Measurements from ENCODE around the gene POLR2L. TPM values are rescaled to one million over a fixed set of nuclear protein-coding genes. Genes with fewer than 3 reads are reported as not detected.
A peak's percentile ranks its signal among the peaks of the same experiment; 100 is the strongest.

The POLR2L gene
- total RNA-seq, 1 donor from 2014 or later: 213 TPM

- TF ChIP-seq CTCF (conservative IDR thresholded peaks at IDR 0.05; ENCODE audit: low read depth, low read length): no peak
- DNase-seq (ENCODE audit: low read depth): no peak
- H3K4me3 ChIP-seq (ENCODE audit: low read depth, low read length): peak overlapping the region; percentile 72
Observed at GRCh38 chr11:833114-833791, 9.1 kb downstream of the POLR2L start.

- no peak for TF ChIP-seq CTCF (conservative IDR thresholded peaks at IDR 0.05; ENCODE audit: low read depth, low read length)
- no peak for DNase-seq (ENCODE audit: low read depth)
- peak within 1 kb of the TSS; percentile 72 for H3K4me3 ChIP-seq (ENCODE audit: low read depth, low read length)
Observed at GRCh38 chr11:832529-833113, 9.7 kb downstream of the POLR2L start, which contains the start of gene CD151. Gene CD151, plus strand, starts transcription at chr11:832952. Its CDS starts 3,118 bp downstream, at chr11:836070.

- DNase-seq (ENCODE audit: low read depth): no peak
- peak overlapping the region; percentile 59 for H3K4me3 ChIP-seq (ENCODE audit: low read depth, low read length)
Observed at GRCh38 chr11:831961-832528, 10.3 kb downstream of the POLR2L start.

GRCh38 chr11:831118-831864 lies 11.0 kb downstream of the POLR2L start:
- peak overlapping the region; percentile 59 for H3K4me3 ChIP-seq (ENCODE audit: low read depth, low read length)
- DNase-seq (ENCODE audit: low read depth): no peak
- no peak for TF ChIP-seq CTCF (conservative IDR thresholded peaks at IDR 0.05; ENCODE audit: low read depth, low read length)

More at GRCh38 chr11:831961-832528, 10.3 kb downstream of the POLR2L start:
- TF ChIP-seq CTCF (conservative IDR thresholded peaks at IDR 0.05; ENCODE audit: low read depth, low read length): no peak

- TF ChIP-seq CTCF (conservative IDR thresholded peaks at IDR 0.05; ENCODE audit: low read depth, low read length): no peak
- peak overlapping the region; percentile 53 for H3K4me3 ChIP-seq (ENCODE audit: low read depth, low read length)
- no peak for DNase-seq (ENCODE audit: low read depth)
Observed at GRCh38 chr11:830295-831117, 11.8 kb downstream of the POLR2L start.

- H3K4me3 ChIP-seq (ENCODE audit: low read depth, low read length): peak overlapping the region; percentile 53
- no peak for TF ChIP-seq CTCF (conservative IDR thresholded peaks at IDR 0.05; ENCODE audit: low read depth, low read length)
- no peak for DNase-seq (ENCODE audit: low read depth)
Observed at GRCh38 chr11:829847-830294, 12.5 kb downstream of the POLR2L start.

Data from epithelial cell of proximal tubule (primary cell).